22Rv1 (cell line): ENCODE data around the gene FOXL2.

Experiments used
- CTCF ChIP-seq: fragments of 450-650 bp; IDR thresholded peaks from 2 replicates; pipeline ENCODE4 v1.5.1; 2017; ENCODE audit warnings: mild to moderate bottlenecking
- ZFX ChIP-seq: fragments of 450-650 bp; IDR thresholded peaks from 2 replicates; pipeline ENCODE4 v1.6.1; 2017; ENCODE audit warnings: antibody characterized with exemption, borderline replicate concordance

DNA sequence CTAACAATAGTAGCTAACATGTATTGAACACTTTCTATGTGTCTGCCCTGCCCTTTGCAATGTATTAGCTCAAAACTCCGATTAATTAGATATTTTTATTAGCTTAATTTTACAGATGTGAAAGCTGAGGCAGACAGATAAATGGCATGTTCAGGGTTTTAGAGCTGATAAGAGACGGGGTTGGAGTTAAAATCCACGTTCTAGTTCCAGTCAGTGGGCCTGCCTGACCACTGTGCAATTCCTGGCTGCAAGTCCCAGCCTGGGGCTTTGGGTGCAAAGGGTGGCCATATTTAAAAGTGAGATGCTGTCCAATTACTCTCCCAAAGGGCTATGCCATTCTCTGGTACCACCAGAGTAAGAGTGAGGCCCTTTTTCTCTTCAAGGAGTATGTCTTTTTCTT, 33.2 kb downstream of the FOXL2 start:
- no peak for TF ChIP-seq CTCF
- TF ChIP-seq ZFX = no peak
